HepG2 (cell line): ENCODE data around the gene BABAM2.

Experiments used
- POLR2A ChIP-seq, 2 experiments: IDR thresholded peaks; 2 replicates each; pipeline ENCODE4 v1.6.1; 2011; ENCODE audit warnings: low read depth in 2 of 2, low read length in 2 of 2, mild to moderate bottlenecking in 1 of 2, moderate library complexity in 1 of 2; ENCODE audit not compliant: insufficient read depth in 1 of 2
- PREB ChIP-seq: sonication (generic); formaldehyde crosslinking; IDR thresholded peaks from 2 replicates; pipeline ENCODE4 v1.4.0; 2020; ENCODE audit warnings: missing genetic modification reagents
- SIN3B ChIP-seq: fragments of 150-350 bp; IDR thresholded peaks from 2 replicates; pipeline ENCODE4 v1.6.1; 2014; ENCODE audit warnings: low read length
- ZNF513 ChIP-seq: sonication (generic); formaldehyde crosslinking; conservative IDR thresholded peaks from 2 replicates; pipeline ENCODE4 v1.5.0; 2020; ENCODE audit warnings: missing genetic modification reagents
- ZNF644 ChIP-seq: IDR thresholded peaks from 2 replicates; pipeline ENCODE4 v1.6.1; 2016; ENCODE audit warnings: low read depth
- TF ChIP-seq, protein P1 (sequence below): sonication (generic); formaldehyde crosslinking; IDR thresholded peaks from 2 replicates; pipeline ENCODE4 v1.8.1; 2023; ENCODE audit warnings: missing genetic modification reagents, inconsistent platforms, borderline replicate concordance

GRCh38 chr2:28320371-28320770 is 429.8 kb downstream of the BABAM2 start:
- TF ChIP-seq ZNF513 (CRISPR knock-in tag): no peak
- no peak for TF ChIP-seq SIN3B
- TF ChIP-seq, protein P1, sequence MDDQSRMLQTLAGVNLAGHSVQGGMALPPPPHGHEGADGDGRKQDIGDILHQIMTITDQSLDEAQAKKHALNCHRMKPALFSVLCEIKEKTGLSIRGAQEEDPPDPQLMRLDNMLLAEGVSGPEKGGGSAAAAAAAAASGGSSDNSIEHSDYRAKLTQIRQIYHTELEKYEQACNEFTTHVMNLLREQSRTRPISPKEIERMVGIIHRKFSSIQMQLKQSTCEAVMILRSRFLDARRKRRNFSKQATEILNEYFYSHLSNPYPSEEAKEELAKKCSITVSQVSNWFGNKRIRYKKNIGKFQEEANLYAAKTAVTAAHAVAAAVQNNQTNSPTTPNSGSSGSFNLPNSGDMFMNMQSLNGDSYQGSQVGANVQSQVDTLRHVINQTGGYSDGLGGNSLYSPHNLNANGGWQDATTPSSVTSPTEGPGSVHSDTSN (CRISPR knock-in tag): no peak
- TF ChIP-seq POLR2A (IDR thresholded peaks at IDR 0.05; ENCODE audit: insufficient read depth in 1 of 2, low read depth in 2 of 2, low read length in 2 of 2): no peak
- TF ChIP-seq ZNF644 (CRISPR knock-in tag): no peak
- no peak for TF ChIP-seq PREB (CRISPR knock-in tag)
